Measurements from ENCODE around the gene TPCN2. TPM values are rescaled to one million over a fixed set of nuclear protein-coding genes. Genes with fewer than 3 reads are reported as not detected.

The TPCN2 gene
- total and polyA plus RNA-seq, 2 of the 8 experiments (the other 6 are each of a cell fraction or from before 2014, with no cell fraction given): 9.7 to 18.6 TPM

GRCh38 chr11:69000391-69000790 is 48.3 kb upstream of the TPCN2 start (continued):
- TF ChIP-seq EGR1 (IDR thresholded peaks at IDR 0.05; ENCODE audit: borderline replicate concordance, low read depth, low read length) (no peak), CREB1 (IDR thresholded peaks at IDR 0.05) (no peak), CHD2 (IDR thresholded peaks at IDR 0.05; ENCODE audit: low read length) (no peak), POLR2AphosphoS5 (IDR thresholded peaks at IDR 0.05; ENCODE audit: low read depth, low read length) (no peak), ATF3 (IDR thresholded peaks at IDR 0.05; ENCODE audit: insufficient read depth, low read depth, low read length) (no peak), RNF2 (IDR thresholded peaks at IDR 0.05; ENCODE audit: borderline replicate concordance, low read depth, low read length, missing control alignments, poor library complexity, severe bottlenecking) (no peak), POLR2A (IDR thresholded peaks at IDR 0.05; ENCODE audit: control extremely low read depth in 1 of 2, low read depth in 2 of 2, low read length in 2 of 2) (no peak)
